K562 (cell line): Measurements from ENCODE around the gene ESPL1. TPM values are rescaled to one million over a fixed set of nuclear protein-coding genes. Genes with fewer than 3 reads are reported as not detected.
A peak's percentile ranks its signal among the peaks of the same experiment; 100 is the strongest.

ENCODE experiments used
- ATAC-seq: fragments of 200-7000 bp; cut with Tn5 transposase; 3 replicates; pipeline ENCODE4 v1.9.1; 2020; ENCODE audit warnings: moderate library complexity
- BruUV-seq: library from RNA; stranded (reverse); fragments of 400-500 nt; replicated peaks from 2 replicates; lab custom pipeline; 2021; lab: Mats Ljungman, UMichigan
- CTCF ChIA-PET: fragments of 300-600 bp; formaldehyde crosslinking; extraction: SDS; loops from one replicate; lab custom pipeline; 2021; ENCODE audit warnings: low intra/inter-chr PET ratio; lab: Yijun Ruan, JAX
- POLR2A ChIA-PET: fragments of 300-600, 350-650 bp; sonication (Branson Sonifier 250); formaldehyde crosslinking; extraction: SDS; loops from one replicate; lab custom pipeline; 2021; ENCODE audit warnings: antibody characterized with exemption, inconsistent platforms; lab: Yijun Ruan, JAX
- DNase-seq, 4 experiments: peaks; one replicate each; pipeline versions ENCODE4 v3.0.0 to v3.0.0-alpha.2; 2011 to 2018; ENCODE audit warnings: low spot score in 3 of 4, mixed read lengths in 3 of 4; ENCODE audit errors: extremely low read depth in 1 of 4
- FAIRE-seq: peaks from 2 replicates; lab custom pipeline; 2011; peaks lifted over from hg19 to GRCh38; lab: Jason Lieb, UNC
- H2AFZ ChIP-seq: 2 replicates; pipeline ENCODE4 v1.6.0; 2011; ENCODE audit warnings: low read depth, low read length, control low read depth, inconsistent platforms
- H3K27ac ChIP-seq: fragments of 200-600 bp; 3 replicates; pipeline ENCODE4 v1.8.0; 2011; ENCODE audit warnings: low read depth, mild to moderate bottlenecking, control low read depth, inconsistent platforms, low read length, moderate library complexity, mixed read lengths; ENCODE audit errors: extremely low read depth
- H3K27me3 ChIP-seq, 2 experiments: fragments of 300-600 bp in 1 of 2; 2 replicates in 1 of 2; 3 replicates in 1 of 2; pipeline versions ENCODE4 v1.6.0 to v1.8.0; 2011; ENCODE audit warnings: inconsistent platforms in 2 of 2, low read length in 2 of 2, mild to moderate bottlenecking in 1 of 2, mixed read lengths in 1 of 2, moderate library complexity in 1 of 2; ENCODE audit not compliant: control insufficient read depth in 2 of 2, insufficient read depth in 2 of 2
- H3K36me3 ChIP-seq: fragments of 300-600 bp; 3 replicates; pipeline ENCODE4 v1.8.0; 2011; ENCODE audit warnings: mild to moderate bottlenecking, low read length, inconsistent platforms; ENCODE audit not compliant: control insufficient read depth, insufficient read depth
- H3K4me1 ChIP-seq, 2 experiments: fragments of 200-600 bp in 1 of 2; replicated peaks in 1 of 2; 2 replicates in 1 of 2; 3 replicates in 1 of 2; pipeline versions ENCODE4 v1.5.1 to v1.8.0; 2011; ENCODE audit warnings: inconsistent platforms in 2 of 2, low read length in 2 of 2, mild to moderate bottlenecking in 1 of 2, mixed read lengths in 1 of 2, moderate library complexity in 1 of 2; ENCODE audit not compliant: control insufficient read depth in 2 of 2, insufficient read depth in 2 of 2
- H3K4me2 ChIP-seq: 2 replicates; pipeline ENCODE4 v1.6.1; 2011; ENCODE audit warnings: low read length, control low read depth, inconsistent platforms, mixed read lengths; ENCODE audit not compliant: insufficient read depth
- H3K4me3 ChIP-seq: fragments of 200-600 bp; sonication (generic), shearing (Covaris generic); 2 replicates; pipeline ENCODE4 v1.5.1; 2016; ENCODE audit warnings: control low read depth, inconsistent platforms
- H3K79me2 ChIP-seq: fragments of 200-600 bp; 3 replicates; pipeline ENCODE4 v1.8.0; 2011; ENCODE audit warnings: low read length, inconsistent platforms; ENCODE audit not compliant: control insufficient read depth, insufficient read depth
- H3K9ac ChIP-seq, 2 experiments: 2 replicates each; pipeline versions ENCODE4 v1.6.0 to v1.6.1; 2011; ENCODE audit warnings: low read depth in 2 of 2, low read length in 2 of 2, control low read depth in 1 of 2, inconsistent platforms in 1 of 2, mild to moderate bottlenecking in 1 of 2, mixed read lengths in 1 of 2; ENCODE audit not compliant: insufficient read depth in 1 of 2
- H3K9me1 ChIP-seq: one replicate; pipeline ENCODE4 v1.6.0; 2011; ENCODE audit warnings: inconsistent platforms, mild to moderate bottlenecking, low read length, moderate library complexity; ENCODE audit not compliant: control insufficient read depth, insufficient read depth
- H3K9me3 ChIP-seq: replicated peaks from 2 replicates; pipeline ENCODE4 v1.5.1; 2011; ENCODE audit warnings: low read depth, low read length, inconsistent platforms; ENCODE audit not compliant: control insufficient read depth, insufficient read depth
- H4K20me1 ChIP-seq: replicated peaks from 2 replicates; pipeline ENCODE4 v1.6.1; 2011; ENCODE audit warnings: low read length, inconsistent platforms, mixed read lengths; ENCODE audit not compliant: control insufficient read depth, insufficient read depth
- ATF7 ChIP-seq: fragments of 450-650 bp; IDR thresholded peaks from 2 replicates; pipeline ENCODE4 v1.7.1; 2014; ENCODE audit warnings: mild to moderate bottlenecking, moderate library complexity
- COPS2 ChIP-seq: fragments of 450-650 bp; conservative IDR thresholded peaks from 2 replicates; pipeline ENCODE4 v1.6.1; 2016; ENCODE audit warnings: mild to moderate bottlenecking, moderate library complexity
- DIDO1 ChIP-seq: fragments of 450-650 bp; IDR thresholded peaks from 2 replicates; pipeline ENCODE4 v1.6.1; 2016; ENCODE audit warnings: low read depth, missing biosample characterization, missing genetic modification characterization
- FOXK2 ChIP-seq, 2 experiments: fragments of 450-650 bp; IDR thresholded peaks in 1 of 2; conservative IDR thresholded peaks in 1 of 2; 2 replicates each; pipeline ENCODE4 v1.6.1; 2016; ENCODE audit warnings: low read depth in 2 of 2, mild to moderate bottlenecking in 1 of 2
- HCFC1 ChIP-seq: IDR thresholded peaks from 2 replicates; pipeline ENCODE4 v1.6.1; 2012; ENCODE audit warnings: low read depth, low read length, improper control_type of control experiment
- LEF1 ChIP-seq: fragments of 450-650 bp; IDR thresholded peaks from 2 replicates; pipeline ENCODE4 v1.6.1; 2016; ENCODE audit warnings: mild to moderate bottlenecking
- MCM5 ChIP-seq: fragments of 450-650 bp; IDR thresholded peaks from 2 replicates; pipeline ENCODE4 v1.6.1; 2016; ENCODE audit warnings: low read depth
- RFX1 ChIP-seq: fragments of 450-650 bp; IDR thresholded peaks from 2 replicates; pipeline ENCODE4 v1.6.1; 2016; ENCODE audit warnings: mild to moderate bottlenecking, moderate library complexity
- TAF15 ChIP-seq: fragments of 200-400 bp; formaldehyde crosslinking; IDR thresholded peaks from 2 replicates; pipeline ENCODE4 v1.6.1; 2017; ENCODE audit warnings: mild to moderate bottlenecking, low read depth, low read length, moderate library complexity
- ZBTB7A ChIP-seq: IDR thresholded peaks from 2 replicates; pipeline ENCODE4 v1.6.1; 2011; ENCODE audit warnings: low read depth, mild to moderate bottlenecking, low read length, moderate library complexity, borderline replicate concordance; ENCODE audit not compliant: control insufficient read depth
- ZFPM2 ChIP-seq: fragments of 250-450 bp; sonication (Bioruptor Pico); IDR thresholded peaks from 2 replicates; pipeline ENCODE4 v1.5.1; 2022; ENCODE audit warnings: mild to moderate bottlenecking
- ZNF583 ChIP-seq: fragments of 250-450 bp; sonication (Bioruptor Pico); IDR thresholded peaks from 2 replicates; pipeline ENCODE4 v1.4.0; 2020
- WGBS: fragments of 100-300 bp; shearing (Covaris generic); methylation state at CpG from one replicate; pipeline ENCODE4 v1.1.6; 2016; ENCODE audit warnings: low coverage, mixed read lengths; ENCODE audit not compliant: insufficient coverage; ENCODE audit errors: missing lambda C conversion rate; 5-methylcytosine and 5-hydroxymethylcytosine counted together
- in situ Hi-C: fragments of 300-500 bp; cut with MboI; formaldehyde crosslinking; loops from 4 replicates; pipeline ENCODE4 v1.15.0; 2018; ENCODE audit warnings: inconsistent platforms, mixed read lengths
- intact Hi-C: fragments of 100-400 bp; cut with micrococcal nuclease; formaldehyde crosslinking; loops from 2 replicates; pipeline ENCODE4 v1.14.2; 2022
- polyA plus RNA-seq, 8 experiments: library from polyadenylated mRNA; depleted of rRNA in 4 of 8; stranded (reverse) in 5 of 8; unstranded in 3 of 8; fragments of >200 nt; fragmentation: Nextera tagmentation in 2 of 8; fragmentation: Illumina TruSeq in 1 of 8; extraction: Ambion mirVana in 2 of 8; extraction: Trizol in 1 of 8; gene quantifications; 2 replicates each; pipeline versions ENCODE4 v1.2.1 to v1.2.3, GENCODE V29; 2011 to 2014; ENCODE audit warnings: inconsistent platforms in 1 of 8, missing spikeins in 1 of 8
- total RNA-seq, 7 experiments: library from RNA; depleted of rRNA in 6 of 7; stranded (reverse); fragments of >200 nt in 6 of 7; fragmentation: Illumina TruSeq in 2 of 7; extraction: Trizol in 2 of 7; gene quantifications; 2 replicates each; pipeline versions ENCODE4 v1.2.1 to v1.2.3, GENCODE V29; 2011 to 2021; ENCODE audit warnings: low replicate concordance in 1 of 7
- TF ChIP-seq, protein P1 (sequence below): sonication (generic); IDR thresholded peaks from 2 replicates; pipeline ENCODE4 v1.6.1; 2016

Gene ESPL1
- total and polyA plus RNA-seq, 9 of the 15 experiments (the other 6 are each of a cell fraction or from before 2014, with no cell fraction given), result 1.2 to 55.0 (median 18.7) TPM

DNA sequence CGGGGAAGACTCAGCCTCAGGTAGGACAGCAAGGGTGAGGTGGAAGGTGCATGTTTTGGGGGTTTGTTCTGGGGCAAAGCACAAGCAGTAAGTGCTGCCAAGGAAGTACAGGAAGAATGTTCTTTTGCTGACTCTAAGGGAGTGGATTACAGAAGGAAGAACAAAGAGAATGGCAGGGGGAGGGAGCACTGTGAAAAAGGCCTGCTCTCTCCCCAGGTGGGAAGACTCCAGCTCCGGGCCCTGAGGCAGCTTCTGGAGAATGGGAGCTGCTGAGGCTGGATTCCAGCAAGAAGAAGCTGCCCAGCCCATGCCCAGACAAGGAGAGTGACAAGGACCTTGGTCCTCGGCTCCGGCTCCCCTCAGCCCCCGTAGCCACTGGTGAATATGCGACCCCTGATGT lies 20.2 kb downstream of the ESPL1 start:
- no peak overlapping the region for H3K4me3 ChIP-seq
- no peak overlapping the region for H2AFZ ChIP-seq
- no peak overlapping the region for H3K27ac ChIP-seq
- no peak for TF ChIP-seq ZBTB7A
- no peak for TF ChIP-seq HCFC1
- no peak for TF ChIP-seq RFX1
- no peak for TF ChIP-seq MCM5
- no peak for TF ChIP-seq LEF1
- no peak for TF ChIP-seq TAF15
- TF ChIP-seq ZNF583, result no peak
- TF ChIP-seq ATF7, result no peak
- TF ChIP-seq ZFPM2 (CRISPR knock-in tag), result no peak
- no peak for TF ChIP-seq FOXK2 (conservative IDR thresholded peaks at IDR 0.05 in 1 of 2, IDR thresholded peaks at IDR 0.05 in 1 of 2; ENCODE audit: low read depth in 2 of 2)
- no peak for TF ChIP-seq DIDO1
- TF ChIP-seq COPS2, result no peak
- TF ChIP-seq, protein P1, sequence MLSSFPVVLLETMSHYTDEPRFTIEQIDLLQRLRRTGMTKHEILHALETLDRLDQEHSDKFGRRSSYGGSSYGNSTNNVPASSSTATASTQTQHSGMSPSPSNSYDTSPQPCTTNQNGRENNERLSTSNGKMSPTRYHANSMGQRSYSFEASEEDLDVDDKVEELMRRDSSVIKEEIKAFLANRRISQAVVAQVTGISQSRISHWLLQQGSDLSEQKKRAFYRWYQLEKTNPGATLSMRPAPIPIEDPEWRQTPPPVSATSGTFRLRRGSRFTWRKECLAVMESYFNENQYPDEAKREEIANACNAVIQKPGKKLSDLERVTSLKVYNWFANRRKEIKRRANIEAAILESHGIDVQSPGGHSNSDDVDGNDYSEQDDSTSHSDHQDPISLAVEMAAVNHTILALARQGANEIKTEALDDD, result no peak
- no peaks in the 10 kb centered on the region for H4K20me1 ChIP-seq
- H3K9me3 ChIP-seq, result no peaks in the 10 kb centered on the region
- ChIA-PET POLR2A (interaction anchor here (0.5 to 2.0 kb wide), 7 partner anchors 20 to 720 kb away, joined by 3 to 9 read pairs (median 4); partner anchors contain the start of genes AAAS, ESPL1 and HOXC8), CTCF (interaction anchor here (1.0 to 3.1 kb wide), 2 partner anchors 75 to 129 kb away, joined by 7 to 41 read pairs; no protein-coding TSS in a partner anchor)
- ATAC-seq (no peak), FAIRE-seq (no peak), DNase-seq (no peak)
- TSS peak; percentile 6 for BruUV-seq
- H3K79me2 ChIP-seq, result no peaks in the 10 kb centered on the region
- peaks cover 88% of the 10 kb centered on the region for H3K36me3 ChIP-seq
- 73% methylated on average over 6 of the region's 6 CpGs for WGBS
- intact Hi-C loops, result loop anchor here (5.0 kb wide), 1 partner anchor 131 kb away; no protein-coding TSS in a partner anchor
- peaks cover 0 to 6% of the 10 kb centered on the region in 2 experiments; a peak in 1 of 5 replicates for H3K4me1 ChIP-seq
- H3K9me1 ChIP-seq, result no peaks in the 10 kb centered on the region
- no peaks in the 10 kb centered on the region for H3K27me3 ChIP-seq
- no peak overlapping the region for H3K4me2 ChIP-seq
- H3K9ac ChIP-seq, result peak overlapping the region in 1 of 2 experiments; percentile 71; a peak in 1 of 4 replicates
- in situ Hi-C loops, result loop anchor here (5.0 kb wide), 2 partner anchors 76 to 221 kb away; no protein-coding TSS in a partner anchor
